GM12872 (cell line): ENCODE measurements around the gene CHCHD6.

Experiments
- CTCF ChIP-seq: IDR thresholded peaks from 3 replicates; pipeline ENCODE4 v1.5.1; 2011; ENCODE audit warnings: low read depth, mild to moderate bottlenecking, low read length, moderate library complexity; ENCODE audit not compliant: insufficient read depth

Gene CHCHD6

GRCh38 chr3:127000119-127000518, 296.1 kb downstream of the CHCHD6 start:
- no peak for TF ChIP-seq CTCF

GRCh38 chr3:127000761-127001160, 296.7 kb downstream of the CHCHD6 start:
- TF ChIP-seq CTCF = no peak

- no peak for TF ChIP-seq CTCF
Measured at GRCh38 chr3:127001486-127002194, 297.6 kb downstream of the CHCHD6 start.

- no peak for TF ChIP-seq CTCF
Measured at GRCh38 chr3:127002195-127003174, 298.4 kb downstream of the CHCHD6 start.

- TF ChIP-seq CTCF = no peak
Measured at GRCh38 chr3:127003175-127003555, 299.1 kb downstream of the CHCHD6 start.

GRCh38 chr3:127003601-127004280, 299.7 kb downstream of the CHCHD6 start:
- TF ChIP-seq CTCF = no peak

GRCh38 chr3:127004641-127005397, 300.8 kb downstream of the CHCHD6 start:
- TF ChIP-seq CTCF = no peak
